SIG-M5 treated with dmso at 0.1 percent for 504 hours (cell line): ENCODE measurements around the gene SLC45A3.

Experiments
- DNase-seq: peaks from one replicate; lab custom pipeline; 2025; ENCODE audit not compliant: unreplicated experiment; lab: John Stamatoyannopoulos, UW

Gene SLC45A3

GRCh38 chr1:205669341-205670149 is 10.8 kb downstream of the SLC45A3 start:
- no peak for DNase-seq

DNA sequence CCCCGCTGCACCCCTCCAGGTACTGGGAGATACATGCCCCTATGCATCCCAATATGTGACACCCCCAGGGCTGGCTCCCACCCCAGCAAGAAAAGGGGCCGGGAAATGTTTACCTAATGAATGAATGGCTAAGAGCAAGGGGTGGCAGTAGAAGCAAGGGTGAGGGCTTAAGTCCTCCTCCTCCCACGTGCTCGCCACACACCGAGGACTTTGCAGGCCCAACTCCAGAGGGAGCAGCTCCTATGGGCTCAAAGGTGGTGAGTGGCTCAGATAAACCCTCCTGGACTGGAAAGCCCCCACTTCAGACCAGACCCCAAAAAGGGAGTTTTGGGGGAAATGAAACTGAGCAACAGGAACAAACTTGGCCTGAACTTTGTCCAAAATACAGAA is 11.4 kb downstream of the SLC45A3 start:
- peak; percentile 31 for DNase-seq

DNA sequence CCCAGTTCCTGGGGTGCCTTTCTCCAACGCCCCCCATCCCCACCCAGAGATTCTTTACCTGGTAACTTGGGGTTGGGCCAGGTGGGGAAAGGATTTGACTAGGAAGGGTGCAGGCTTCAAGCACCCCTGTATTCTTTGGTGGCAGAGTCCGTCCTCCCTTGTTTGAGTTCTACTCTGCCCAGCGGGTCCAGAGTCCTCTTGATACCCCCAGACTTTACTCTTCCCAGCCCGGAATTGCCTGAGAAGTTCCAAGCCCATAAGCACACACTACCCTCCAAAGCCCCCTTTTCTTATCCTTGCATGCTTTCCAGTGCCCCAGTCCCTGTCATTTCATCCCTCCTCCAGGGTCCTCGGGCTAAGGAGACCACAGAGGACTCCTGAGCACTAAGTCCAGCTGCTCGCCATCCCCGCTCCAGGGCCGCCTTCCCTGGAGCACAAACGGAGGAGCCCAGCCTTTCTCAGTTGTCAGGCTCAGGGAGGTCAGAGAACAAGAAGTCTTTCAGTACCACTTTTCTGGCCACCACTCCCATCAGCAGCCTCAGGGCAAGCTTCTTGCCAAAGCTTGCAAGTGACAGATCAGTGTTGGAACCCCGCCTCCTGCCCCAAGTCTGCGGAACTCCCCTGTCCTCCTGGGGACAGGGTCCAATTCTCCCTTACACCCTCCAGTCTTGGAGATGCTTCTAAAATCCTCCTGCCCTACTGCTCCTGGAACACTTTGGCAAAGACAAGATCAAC is 12.2 kb downstream of the SLC45A3 start:
- no peak for DNase-seq

DNA sequence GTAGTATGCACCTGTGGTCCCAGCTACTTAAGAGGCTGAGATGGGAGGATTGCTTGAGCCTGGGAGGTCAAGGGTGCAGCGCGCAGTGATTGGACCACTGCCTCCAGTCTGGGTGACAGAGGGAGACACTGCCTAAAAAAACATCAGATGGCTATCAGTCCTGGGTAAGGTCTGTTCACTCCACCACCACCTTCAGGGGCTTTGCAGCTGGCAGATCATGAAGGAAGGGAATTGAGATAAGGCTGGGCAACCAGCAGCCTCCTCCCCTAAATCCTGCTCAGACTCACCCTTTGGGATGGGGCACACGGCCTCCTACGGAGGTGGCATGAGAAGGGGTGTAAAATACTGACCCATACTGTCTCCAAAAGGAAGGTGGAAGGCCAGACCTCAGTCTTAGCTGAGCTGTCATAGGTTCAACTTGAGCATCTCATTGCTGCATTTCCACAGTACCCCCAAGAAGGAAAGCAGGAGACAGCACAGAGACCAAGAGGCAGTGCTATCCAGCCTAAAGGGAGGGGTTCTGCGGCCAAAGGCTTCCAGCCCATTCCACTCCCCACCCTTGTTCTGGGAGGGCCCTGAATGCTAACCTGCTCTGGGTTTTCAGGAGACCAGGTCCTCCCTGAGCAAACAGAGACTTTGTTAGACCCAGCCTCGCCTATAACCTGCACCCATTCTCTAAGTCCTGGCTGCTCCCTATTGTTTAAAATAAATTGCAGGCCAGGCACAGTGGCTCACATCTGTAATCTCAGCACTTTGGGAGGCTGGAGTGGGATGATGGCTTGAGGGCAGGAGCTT is 13.7 kb downstream of the SLC45A3 start:
- DNase-seq: no peak

DNA sequence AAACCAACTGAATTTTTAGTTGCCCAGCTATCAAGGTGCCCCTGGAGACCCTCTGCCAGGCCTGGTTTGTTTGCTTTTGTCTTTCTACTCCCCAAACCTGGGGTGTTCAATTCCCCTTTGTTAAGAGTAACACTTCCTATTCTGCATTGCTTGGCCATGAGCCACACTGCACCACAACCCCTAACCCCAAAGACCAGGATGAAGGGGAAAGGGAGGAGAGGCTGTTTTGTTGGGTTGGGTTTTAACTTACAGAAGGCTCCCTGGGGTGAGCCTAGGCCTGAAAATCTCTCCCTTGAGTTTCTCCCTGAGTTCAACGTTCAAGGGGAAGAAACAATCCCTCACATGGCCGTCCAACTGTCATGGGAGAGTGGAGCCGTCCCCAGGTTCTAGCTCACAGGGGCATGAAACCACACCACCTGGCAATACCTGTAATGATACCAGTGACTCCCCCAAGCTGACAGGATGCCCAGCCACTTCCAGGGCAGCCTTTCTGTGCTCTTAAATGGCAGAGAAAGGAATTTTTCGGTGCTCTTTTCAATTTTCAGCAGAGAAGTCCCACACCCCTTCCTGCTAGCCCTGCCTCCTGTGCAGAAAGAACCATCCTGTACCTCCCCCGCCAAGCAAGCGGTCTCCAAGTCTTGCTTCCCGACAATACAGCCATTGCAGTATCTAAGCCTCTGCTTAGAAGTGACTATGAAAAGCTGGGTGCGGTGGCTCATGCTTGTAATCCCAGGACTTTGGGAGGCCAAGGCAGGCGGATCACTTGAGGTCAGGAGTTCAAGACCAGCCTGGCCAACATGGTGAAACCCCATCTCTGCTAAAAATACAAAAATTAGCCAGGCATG is 14.9 kb downstream of the SLC45A3 start:
- DNase-seq: no peak

DNA sequence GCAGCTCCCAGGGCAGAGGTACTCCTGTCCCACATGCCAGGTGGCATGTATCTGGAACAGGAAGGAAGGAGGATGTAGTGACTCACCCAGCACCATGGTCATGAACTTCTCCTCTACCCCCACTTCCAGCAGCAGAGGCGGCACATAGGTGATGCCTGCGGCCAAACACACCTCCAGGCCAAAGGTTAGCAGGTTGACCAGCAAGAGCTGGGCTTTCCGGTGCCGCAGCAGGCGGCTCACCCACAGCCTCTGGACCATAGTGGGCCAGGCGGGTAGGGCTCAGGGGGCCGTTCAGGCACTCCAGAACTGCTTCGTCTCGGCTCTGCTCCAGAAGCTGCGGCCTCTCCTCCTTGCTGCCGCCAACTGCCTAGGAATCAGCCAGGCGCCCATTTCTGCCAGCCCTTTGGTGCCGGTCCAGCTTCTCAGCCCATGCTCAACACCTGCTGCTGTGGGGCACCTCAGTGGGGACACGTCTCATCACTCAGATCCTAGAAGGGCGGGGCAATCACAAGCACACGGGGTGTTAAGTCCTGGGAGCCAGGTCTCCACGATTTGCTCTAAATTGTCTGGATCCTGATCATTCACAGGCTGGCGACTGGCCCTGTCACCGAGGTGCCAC is 15.8 kb downstream of the SLC45A3 start:
- DNase-seq: peak; percentile 64

- no peak for DNase-seq
Observed at GRCh38 chr1:205663286-205663936, 16.9 kb downstream of the SLC45A3 start.

GRCh38 chr1:205662791-205663190 is 17.5 kb downstream of the SLC45A3 start:
- DNase-seq: no peak

DNA sequence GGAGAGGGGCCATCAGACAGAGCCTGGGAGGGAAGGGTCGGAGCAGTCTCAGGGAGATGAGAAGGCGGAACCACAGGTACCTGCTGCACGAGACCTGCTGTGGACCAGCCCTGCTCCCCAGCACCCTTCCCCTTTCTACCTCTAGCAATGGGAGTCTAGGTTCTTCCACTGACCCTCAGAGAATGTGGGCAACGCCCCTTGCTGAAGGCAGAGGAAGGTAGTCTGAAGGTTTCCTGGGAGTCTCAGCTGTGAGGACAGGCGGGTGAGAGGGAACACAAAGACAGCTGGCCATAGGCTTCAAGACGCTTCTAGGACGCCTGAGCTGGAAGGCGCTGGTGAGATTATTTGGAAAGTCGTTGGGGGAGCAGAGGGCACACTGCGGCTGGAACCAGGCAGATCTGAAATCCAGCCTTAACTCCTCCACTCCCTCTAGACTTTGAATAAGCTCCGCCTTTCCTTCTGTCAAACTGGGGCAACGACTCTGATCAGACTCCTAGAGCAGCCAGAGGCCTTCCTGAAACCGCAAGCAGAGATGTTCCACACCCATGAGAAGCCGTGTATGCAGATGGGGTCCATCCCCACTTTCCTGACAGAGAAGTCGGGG is 18.1 kb downstream of the SLC45A3 start:
- DNase-seq: no peak

DNA sequence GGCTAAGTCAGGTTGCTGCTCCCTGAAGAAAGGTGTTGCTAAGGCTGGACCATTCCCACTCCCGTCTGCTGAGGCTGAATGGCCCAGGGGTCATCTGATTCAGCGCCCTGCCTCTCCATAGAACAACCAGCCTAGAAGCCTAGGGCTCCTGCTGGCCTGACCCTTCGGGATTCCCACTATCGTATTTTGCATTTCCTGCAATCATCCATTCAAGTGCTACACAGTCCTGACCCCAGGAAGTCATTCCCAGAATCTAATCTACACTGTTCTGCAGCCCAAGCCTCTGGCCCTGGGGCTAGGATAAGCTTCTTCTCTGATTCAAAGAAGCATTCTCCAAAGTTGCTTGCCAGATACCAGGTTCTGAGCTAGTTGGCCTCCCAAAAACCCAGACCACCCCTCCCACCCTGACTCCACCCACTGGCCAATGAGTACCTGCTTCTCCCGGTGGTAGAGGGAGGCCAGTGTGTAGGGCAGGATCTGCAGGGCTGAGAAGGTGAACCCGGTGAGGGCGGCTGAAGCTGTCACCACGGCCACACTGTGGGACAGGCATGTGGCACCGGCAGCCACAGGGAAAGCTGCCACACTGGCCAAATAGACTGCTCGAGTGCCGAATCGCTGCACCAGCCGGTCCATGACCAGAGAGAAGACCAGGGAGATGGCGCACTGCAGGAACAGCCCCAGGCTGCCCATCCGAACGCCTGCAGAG is 18.7 kb downstream of the SLC45A3 start:
- no peak for DNase-seq

- no peak for DNase-seq
Observed at GRCh38 chr1:205660361-205660760, 19.9 kb downstream of the SLC45A3 start.

- DNase-seq: peak; percentile 79
Observed at GRCh38 chr1:205658943-205659581, 21.2 kb downstream of the SLC45A3 start.

DNA sequence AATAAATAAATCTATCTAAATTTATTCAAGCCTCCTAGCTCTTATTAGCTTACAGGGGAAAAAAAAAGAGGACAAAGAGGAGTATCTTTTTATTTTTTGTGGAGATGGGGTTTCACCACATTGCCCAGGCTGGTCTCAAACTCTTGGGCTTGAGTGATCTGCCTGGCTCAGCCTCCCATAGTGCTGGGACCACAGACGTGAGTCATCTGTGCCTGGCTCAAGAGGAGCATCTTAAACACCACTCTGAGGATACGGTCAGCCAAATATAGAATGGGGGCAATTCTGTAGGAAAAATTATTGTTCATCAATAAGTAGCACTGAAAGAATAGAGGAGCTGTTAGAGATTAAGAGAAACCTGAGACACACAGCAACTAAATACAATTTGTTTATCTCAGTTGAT is 24.1 kb downstream of the SLC45A3 start:
- no peak for DNase-seq

GRCh38 chr1:205652984-205653383 is 27.3 kb downstream of the SLC45A3 start:
- no peak for DNase-seq

DNA sequence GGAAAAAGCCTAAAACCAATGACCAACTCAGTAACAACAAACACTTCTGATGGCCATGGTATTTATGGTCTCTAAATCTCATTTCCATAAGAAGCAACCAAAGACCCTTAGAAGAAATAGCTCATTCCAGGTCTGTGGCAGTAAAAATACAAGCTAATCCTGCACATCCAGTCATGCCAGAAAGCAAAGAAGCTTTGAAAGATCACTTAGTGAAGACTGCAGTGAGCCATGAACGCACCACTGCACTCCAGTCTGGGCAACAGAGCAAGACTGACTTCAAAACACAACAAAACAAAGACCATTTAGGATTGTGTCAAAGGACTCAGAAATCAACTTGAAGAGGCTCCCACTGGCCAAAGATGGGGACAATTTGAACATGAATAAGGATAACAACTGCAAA is 30.1 kb downstream of the SLC45A3 start:
- no peak for DNase-seq

DNA sequence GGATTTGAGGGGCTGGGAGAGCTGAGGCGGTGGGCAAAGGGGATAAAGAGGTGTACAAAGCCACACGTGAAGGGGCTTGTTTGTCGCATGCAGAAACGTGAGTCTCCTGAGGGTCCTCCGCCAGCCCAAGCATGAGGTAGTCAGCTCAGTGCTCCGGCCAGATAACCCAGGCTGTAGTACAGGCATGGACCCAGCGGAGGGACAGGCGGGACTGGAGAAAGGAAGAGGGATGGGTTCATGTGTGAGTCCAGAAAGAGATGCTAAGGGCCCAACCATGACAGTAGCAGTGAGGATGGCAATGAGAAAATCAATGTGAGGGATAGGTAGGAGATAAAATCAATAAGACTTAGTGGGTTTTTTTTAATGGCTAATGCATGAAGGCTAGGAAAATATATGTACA is 34.8 kb downstream of the SLC45A3 start:
- DNase-seq: no peak

- DNase-seq: no peak
Observed at GRCh38 chr1:205642679-205643307, 37.5 kb downstream of the SLC45A3 start.

GRCh38 chr1:205639567-205639966 is 40.7 kb downstream of the SLC45A3 start:
- no peak for DNase-seq
